Activated B cell treated with CpG ODN at 0.5 μM for 24 hours (primary cell): ENCODE results near the gene CAMK2G. TPM values are rescaled to one million over a fixed set of nuclear protein-coding genes. Genes with fewer than 3 reads are reported as not detected.

ENCODE experiments used
- ATAC-seq: fragments of 200-7000 bp; cut with Tn5 transposase; one replicate; pipeline ENCODE4 v1.10.0; 2021; ENCODE audit warnings: low read depth, mild to moderate bottlenecking, moderate library complexity
- CTCF ChIA-PET: fragments of 350-600 bp; sonication (Branson Sonifier 250); formaldehyde crosslinking; loops from one replicate; lab custom pipeline; 2021; ENCODE audit warnings: antibody characterized with exemption; lab: Charles Lee
- POLR2A ChIA-PET: fragments of 350-600 bp; sonication (Branson Sonifier 250); formaldehyde crosslinking; loops from one replicate; lab custom pipeline; 2021; ENCODE audit warnings: antibody characterized with exemption; lab: Charles Lee
- DNase-seq: peaks from one replicate; pipeline ENCODE4 v3.0.0; 2022
- H3K27ac Mint-ChIP-seq: one replicate; pipeline ENCODE4 v1.8.0; 2020; ENCODE audit warnings: mixed read lengths
- H3K27me3 Mint-ChIP-seq: one replicate; pipeline ENCODE4 v1.8.0; 2021; ENCODE audit warnings: mixed read lengths
- H3K36me3 Mint-ChIP-seq: one replicate; pipeline ENCODE4 v1.8.0; 2021; ENCODE audit warnings: low read depth, mixed read lengths
- H3K4me1 Mint-ChIP-seq: one replicate; pipeline ENCODE4 v1.8.0; 2021; ENCODE audit warnings: mixed read lengths
- H3K4me3 Mint-ChIP-seq: one replicate; pipeline ENCODE4 v1.8.0; 2020; ENCODE audit warnings: mild to moderate bottlenecking, mixed read lengths
- H3K9me3 Mint-ChIP-seq: one replicate; pipeline ENCODE4 v1.8.0; 2020; ENCODE audit warnings: mixed read lengths
- intact Hi-C: fragments of 100-400 bp; cut with micrococcal nuclease; formaldehyde crosslinking; loops from one replicate; pipeline ENCODE4 v1.15.1; 2024
- total RNA-seq: library from RNA; stranded (reverse); gene quantifications from 2 replicates; pipeline ENCODE4 v1.2.3, GENCODE V29; 2022
- TF ChIP-seq, protein P1 (sequence below): fragments of 200-600 bp; IDR thresholded peaks from one replicate; pipeline ENCODE4 v1.8.0; 2022; ENCODE audit warnings: antibody characterized with exemption, mild to moderate bottlenecking

The CAMK2G gene
- total RNA-seq, 1 donor from 2014 or later = 19.9 TPM

DNA sequence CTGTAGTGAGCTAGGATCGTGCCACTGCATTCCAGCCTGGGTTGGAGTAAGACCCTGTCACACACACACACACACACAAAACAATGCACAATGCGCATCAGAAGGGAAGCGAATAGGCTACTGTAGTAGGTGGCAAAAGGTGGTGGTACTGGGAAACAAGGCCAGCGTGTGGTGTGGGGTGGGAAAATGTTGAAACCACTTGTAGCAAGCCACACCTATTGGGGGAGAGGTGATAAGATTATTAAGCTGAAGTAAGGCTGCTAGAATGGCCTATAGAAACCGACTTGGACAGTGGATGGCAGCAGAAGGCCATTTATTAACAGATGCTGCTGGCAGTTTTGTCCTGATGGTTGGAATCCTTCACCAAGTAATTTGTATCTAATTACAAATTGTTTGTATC, 99.7 kb downstream of the CAMK2G start:
- POLR2A ChIA-PET = interaction anchor here (0.8 to 3.3 kb wide), 2 partner anchors 8 to 31 kb away, joined by 3 to 77 read pairs; partner anchors contain the start of gene CHCHD1
- Mint-ChIP-seq H3K27me3 (no peaks in the 10 kb centered on the region), H3K4me3 (peak overlapping the region; percentile 91), H3K9me3 (no peaks in the 10 kb centered on the region), H3K4me1 (peaks cover 48% of the 10 kb centered on the region), H3K36me3 (peaks cover 67% of the 10 kb centered on the region), H3K27ac (peak overlapping the region; percentile 5)
- CTCF ChIA-PET = no interaction called here
- DNase-seq = no peak
- intact Hi-C loops = loop anchor here (5.0 kb wide), 1 partner anchor 1053 kb away; the partner anchor contains the start of gene KAT6B
- TF ChIP-seq, protein P1, sequence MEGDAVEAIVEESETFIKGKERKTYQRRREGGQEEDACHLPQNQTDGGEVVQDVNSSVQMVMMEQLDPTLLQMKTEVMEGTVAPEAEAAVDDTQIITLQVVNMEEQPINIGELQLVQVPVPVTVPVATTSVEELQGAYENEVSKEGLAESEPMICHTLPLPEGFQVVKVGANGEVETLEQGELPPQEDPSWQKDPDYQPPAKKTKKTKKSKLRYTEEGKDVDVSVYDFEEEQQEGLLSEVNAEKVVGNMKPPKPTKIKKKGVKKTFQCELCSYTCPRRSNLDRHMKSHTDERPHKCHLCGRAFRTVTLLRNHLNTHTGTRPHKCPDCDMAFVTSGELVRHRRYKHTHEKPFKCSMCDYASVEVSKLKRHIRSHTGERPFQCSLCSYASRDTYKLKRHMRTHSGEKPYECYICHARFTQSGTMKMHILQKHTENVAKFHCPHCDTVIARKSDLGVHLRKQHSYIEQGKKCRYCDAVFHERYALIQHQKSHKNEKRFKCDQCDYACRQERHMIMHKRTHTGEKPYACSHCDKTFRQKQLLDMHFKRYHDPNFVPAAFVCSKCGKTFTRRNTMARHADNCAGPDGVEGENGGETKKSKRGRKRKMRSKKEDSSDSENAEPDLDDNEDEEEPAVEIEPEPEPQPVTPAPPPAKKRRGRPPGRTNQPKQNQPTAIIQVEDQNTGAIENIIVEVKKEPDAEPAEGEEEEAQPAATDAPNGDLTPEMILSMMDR = no peak
- ATAC-seq = no peak

DNA sequence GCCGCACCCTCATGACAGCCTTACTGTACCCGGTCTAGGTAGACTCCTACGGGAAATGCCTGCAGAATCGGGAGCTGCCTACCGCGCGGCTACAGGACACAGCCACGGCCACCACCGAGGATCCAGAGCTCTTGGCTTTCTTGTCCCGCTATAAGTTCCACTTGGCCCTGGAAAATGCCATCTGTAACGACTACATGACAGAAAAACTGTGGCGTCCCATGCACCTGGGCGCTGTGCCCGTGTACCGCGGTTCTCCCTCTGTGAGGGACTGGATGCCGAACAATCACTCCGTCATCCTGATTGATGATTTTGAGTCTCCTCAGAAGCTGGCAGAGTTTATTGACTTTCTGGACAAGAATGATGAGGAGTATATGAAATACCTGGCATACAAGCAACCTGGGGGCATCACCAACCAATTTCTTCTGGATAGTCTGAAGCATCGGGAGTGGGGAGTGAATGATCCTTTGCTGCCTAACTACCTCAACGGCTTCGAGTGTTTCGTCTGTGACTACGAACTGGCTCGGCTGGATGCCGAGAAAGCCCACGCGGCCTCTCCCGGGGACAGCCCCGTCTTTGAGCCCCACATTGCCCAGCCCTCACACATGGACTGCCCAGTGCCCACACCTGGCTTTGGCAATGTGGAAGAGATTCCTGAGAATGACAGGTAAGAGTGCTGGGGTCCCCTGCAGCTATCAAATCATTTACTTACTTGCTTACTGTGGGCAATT, 101.0 kb downstream of the CAMK2G start:
- Mint-ChIP-seq H3K4me1 (peaks cover 60% of the 10 kb centered on the region), H3K27me3 (no peaks in the 10 kb centered on the region), H3K27ac (peak overlapping the region; percentile 91), H3K4me3 (peak overlapping the region; percentile 91), H3K36me3 (peaks cover 74% of the 10 kb centered on the region), H3K9me3 (no peaks in the 10 kb centered on the region)
- CTCF ChIA-PET = interaction anchor here (1.2 to 2.8 kb wide), 5 partner anchors 8 to 106 kb away, joined by 5 to 19 read pairs (median 5); partner anchors contain the start of gene CHCHD1
- DNase-seq (no peak), ATAC-seq (no peak)
- TF ChIP-seq, protein P1 = no peak
- POLR2A ChIA-PET = interaction anchor here (0.5 to 3.3 kb wide), 20 partner anchors 9 to 1885 kb away, joined by 3 to 77 read pairs (median 7); partner anchors contain the start of genes AP3M1, CAMK2G, CHCHD1 and NDST2
- intact Hi-C loops = loop anchor here (2.0 to 5.0 kb wide), 2 partner anchors 43 to 1054 kb away; partner anchors contain the start of gene KAT6B

DNA sequence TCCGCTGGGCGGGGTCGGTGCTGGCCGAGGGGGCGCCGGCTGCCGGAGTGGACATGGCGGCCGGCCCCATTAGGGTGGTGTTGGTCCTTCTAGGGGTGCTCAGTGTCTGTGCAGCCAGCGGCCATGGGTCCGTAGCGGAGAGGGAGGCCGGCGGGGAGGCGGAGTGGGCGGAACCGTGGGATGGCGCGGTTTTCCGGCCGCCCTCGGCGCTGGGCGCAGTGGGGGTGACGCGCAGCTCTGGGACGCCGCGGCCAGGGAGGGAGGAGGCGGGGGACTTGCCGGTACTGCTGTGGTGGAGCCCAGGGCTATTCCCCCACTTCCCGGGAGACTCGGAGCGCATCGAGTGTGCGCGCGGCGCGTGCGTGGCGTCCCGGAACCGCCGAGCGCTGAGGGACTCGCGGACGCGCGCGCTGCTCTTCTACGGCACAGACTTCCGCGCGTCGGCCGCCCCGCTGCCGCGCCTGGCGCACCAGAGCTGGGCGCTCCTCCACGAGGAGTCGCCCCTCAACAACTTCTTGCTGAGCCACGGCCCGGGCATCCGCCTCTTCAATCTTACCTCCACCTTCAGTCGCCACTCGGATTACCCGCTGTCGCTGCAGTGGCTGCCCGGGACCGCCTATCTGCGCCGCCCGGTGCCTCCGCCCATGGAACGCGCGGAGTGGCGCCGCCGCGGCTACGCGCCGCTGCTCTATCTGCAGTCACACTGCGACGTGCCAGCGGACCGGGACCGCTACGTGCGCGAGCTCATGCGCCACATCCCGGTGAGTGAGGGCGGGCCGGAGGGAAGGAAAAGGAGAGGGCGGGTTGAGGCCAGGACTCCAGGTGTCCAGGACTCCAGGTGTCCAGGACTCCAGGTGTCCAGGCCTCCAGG, 101.8 kb downstream of the CAMK2G start:
- intact Hi-C loops = loop anchor here (1.0 to 5.0 kb wide), 7 partner anchors 13 to 1055 kb away; partner anchors contain the start of genes KAT6B, NDST2, SEC24C and ZSWIM8
- TF ChIP-seq, protein P1 = no peak
- Mint-ChIP-seq H3K9me3 (no peaks in the 10 kb centered on the region), H3K27ac (peak overlapping the region; percentile 91), H3K4me3 (peak overlapping the region; percentile 91), H3K4me1 (peaks cover 64% of the 10 kb centered on the region), H3K27me3 (no peaks in the 10 kb centered on the region), H3K36me3 (peaks cover 78% of the 10 kb centered on the region)
- ChIA-PET CTCF (interaction anchor here (0.8 to 2.8 kb wide), 7 partner anchors 9 to 107 kb away, joined by 3 to 19 read pairs (median 5); partner anchors contain the start of gene CHCHD1), POLR2A (interaction anchor here (0.5 to 3.3 kb wide), 26 partner anchors 9 to 1884 kb away, joined by 3 to 77 read pairs (median 4); partner anchors contain the start of genes AP3M1, CAMK2G, CHCHD1 and NDST2)
- peak; percentile 80 for DNase-seq
- peak; percentile 67 for ATAC-seq

DNA sequence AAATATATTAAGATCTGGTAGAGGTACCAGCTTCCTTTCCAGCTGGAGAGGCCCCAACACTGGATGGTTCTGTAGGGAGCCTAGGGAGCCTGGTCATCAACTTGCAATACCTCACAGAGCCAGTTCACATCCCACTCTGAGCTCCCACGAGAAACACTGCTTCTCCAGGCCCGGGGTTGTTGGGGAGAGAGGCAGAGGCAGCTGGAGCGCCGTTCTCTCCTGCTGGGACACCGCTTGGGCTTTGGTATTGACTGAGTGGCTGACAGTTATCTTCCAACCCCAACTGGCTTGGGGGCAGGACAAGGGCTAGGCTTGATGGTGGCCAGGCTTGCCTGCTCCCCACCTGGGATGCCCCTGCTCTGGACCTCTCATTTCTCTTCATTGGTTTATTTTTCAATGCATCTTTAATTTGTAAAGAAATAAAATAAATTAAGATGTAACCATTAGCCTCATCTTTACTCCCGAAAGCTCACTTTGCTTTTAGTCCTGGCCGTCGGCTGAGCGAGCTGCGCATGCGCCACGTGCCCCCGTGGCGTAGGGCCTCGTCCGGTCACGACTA, 102.6 kb downstream of the CAMK2G start:
- H3K36me3 Mint-ChIP-seq = peaks cover 77% of the 10 kb centered on the region
- CTCF ChIA-PET = interaction anchor here (0.8 to 2.8 kb wide), 5 partner anchors 14 to 108 kb away, joined by 3 to 19 read pairs (median 5); no protein-coding TSS in a partner anchor

More for the DNA sequence above, 102.6 kb downstream of the CAMK2G start:
- ATAC-seq (peak; percentile 2), DNase-seq (peak; percentile 27)
- no peaks in the 10 kb centered on the region for H3K27me3 Mint-ChIP-seq
- peak overlapping the region; percentile 91 for H3K4me3 Mint-ChIP-seq
- peaks cover 64% of the 10 kb centered on the region for H3K4me1 Mint-ChIP-seq
- no peaks in the 10 kb centered on the region for H3K9me3 Mint-ChIP-seq
- TF ChIP-seq, protein P1 = no peak
- intact Hi-C loops = loop anchor here (1.0 to 5.0 kb wide), 7 partner anchors 14 to 1056 kb away; partner anchors contain the start of genes KAT6B, NDST2, SEC24C and ZSWIM8
- POLR2A ChIA-PET = interaction anchor here (0.5 to 3.3 kb wide), 20 partner anchors 9 to 1465 kb away, joined by 3 to 77 read pairs (median 8); partner anchors contain the start of genes CAMK2G, CHCHD1, NDST2 and PPP3CB
- peak overlapping the region; percentile 91 for H3K27ac Mint-ChIP-seq
